ENCODE measurements around the gene HIVEP3. TPM values are rescaled to one million over a fixed set of nuclear protein-coding genes. Genes with fewer than 3 reads are reported as not detected.

HIVEP3 gene
- total RNA-seq, 1 experiment from 2014 or later, result 6.0 TPM

DNA sequence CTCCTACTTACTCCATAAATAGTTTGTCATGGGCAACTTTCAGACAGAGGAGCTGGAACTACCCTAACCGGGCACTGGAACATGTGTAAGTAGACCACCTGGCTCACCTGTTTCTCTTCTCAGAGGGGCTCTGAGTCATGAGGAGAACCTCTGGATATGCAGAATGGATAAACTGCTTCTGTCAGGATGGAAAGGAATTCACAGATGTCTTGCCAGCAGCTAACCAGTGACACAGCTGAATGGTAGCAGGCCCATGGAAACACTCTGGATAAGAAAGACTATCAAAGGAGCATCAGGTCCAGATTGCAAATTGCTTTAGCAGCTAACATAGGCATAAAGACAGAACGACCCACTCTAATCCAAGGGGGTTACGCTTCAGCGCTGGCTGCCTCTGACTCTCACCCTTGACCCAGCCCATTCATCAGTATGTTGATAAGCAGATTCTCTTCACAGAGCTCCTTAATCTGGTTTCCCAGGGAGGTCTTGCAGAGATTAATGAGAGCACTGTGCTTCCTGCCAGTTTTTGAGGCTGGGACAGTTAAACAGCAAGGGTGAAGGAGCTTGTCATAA lies 54.2 kb downstream of the HIVEP3 start:
- ATAC-seq, result no peak
- no peak for DNase-seq (ENCODE audit: low read depth, low spot score)
- H3K4me3 ChIP-seq (ENCODE audit: low read depth in 2 of 2, low read length in 2 of 2), result no peak overlapping the region
- TF ChIP-seq, protein P1, sequence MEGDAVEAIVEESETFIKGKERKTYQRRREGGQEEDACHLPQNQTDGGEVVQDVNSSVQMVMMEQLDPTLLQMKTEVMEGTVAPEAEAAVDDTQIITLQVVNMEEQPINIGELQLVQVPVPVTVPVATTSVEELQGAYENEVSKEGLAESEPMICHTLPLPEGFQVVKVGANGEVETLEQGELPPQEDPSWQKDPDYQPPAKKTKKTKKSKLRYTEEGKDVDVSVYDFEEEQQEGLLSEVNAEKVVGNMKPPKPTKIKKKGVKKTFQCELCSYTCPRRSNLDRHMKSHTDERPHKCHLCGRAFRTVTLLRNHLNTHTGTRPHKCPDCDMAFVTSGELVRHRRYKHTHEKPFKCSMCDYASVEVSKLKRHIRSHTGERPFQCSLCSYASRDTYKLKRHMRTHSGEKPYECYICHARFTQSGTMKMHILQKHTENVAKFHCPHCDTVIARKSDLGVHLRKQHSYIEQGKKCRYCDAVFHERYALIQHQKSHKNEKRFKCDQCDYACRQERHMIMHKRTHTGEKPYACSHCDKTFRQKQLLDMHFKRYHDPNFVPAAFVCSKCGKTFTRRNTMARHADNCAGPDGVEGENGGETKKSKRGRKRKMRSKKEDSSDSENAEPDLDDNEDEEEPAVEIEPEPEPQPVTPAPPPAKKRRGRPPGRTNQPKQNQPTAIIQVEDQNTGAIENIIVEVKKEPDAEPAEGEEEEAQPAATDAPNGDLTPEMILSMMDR (IDR thresholded peaks at IDR 0.05), result no peak
- CTCF ChIA-PET, result no interaction called here
- in situ Hi-C loops (cut with HindIII; ENCODE audit: low pct_unique_long_range_greater_than_20kb, low sequenced_read_pairs) (no loop called here), intact Hi-C loops (cut with micrococcal nuclease; ENCODE audit: unreplicated experiment) (no loop called here)
- peak overlapping the region; percentile 79 for H3K27ac ChIP-seq (ENCODE audit: low read length)
- H3K27me3 ChIP-seq (ENCODE audit: control insufficient read depth, insufficient read depth, low read length), result 0 out of 2 replicates have a peak, but pooled peaks cover 2% of the 10 kb centered on the region
- BruUV-seq (replicated peaks), result no TSS peak
- peaks cover 39% of the 10 kb centered on the region for H3K4me1 ChIP-seq (ENCODE audit: control insufficient read depth, insufficient read depth, low read length)
- H3K36me3 ChIP-seq (ENCODE audit: control insufficient read depth, insufficient read depth, low read length), result no peaks in the 10 kb centered on the region
- POLR2A ChIA-PET, result interaction anchor here (0.6 kb wide), 1 partner anchor 360 kb away, joined by 5 read pairs; no protein-coding TSS in a partner anchor
- H3K9me3 ChIP-seq (ENCODE audit: control insufficient read depth, insufficient read depth, low read depth, low read length), result no peaks in the 10 kb centered on the region

DNA sequence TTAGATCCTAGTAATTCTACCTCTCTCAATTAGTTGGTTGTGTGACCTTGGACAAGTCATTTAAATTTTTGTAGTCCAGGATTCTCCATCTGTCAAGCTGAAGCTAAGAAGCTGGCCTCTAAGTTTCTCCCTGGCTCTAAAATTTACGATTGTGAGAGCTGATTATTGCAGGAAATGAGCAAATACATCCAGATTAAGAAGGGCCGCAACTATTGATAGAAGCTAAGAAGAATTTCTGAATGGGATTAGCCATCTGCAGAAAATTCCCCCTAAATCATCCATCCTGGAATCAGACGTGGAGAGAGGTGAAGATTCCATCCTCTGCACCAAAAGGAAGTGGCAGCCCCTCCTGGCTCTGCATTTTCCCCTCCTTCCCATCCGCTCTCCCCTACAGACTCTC lies 55.0 kb downstream of the HIVEP3 start:
- Histone ChIP-seq H3K27ac (ENCODE audit: low read length) (peak overlapping the region; percentile 79), H3K4me1 (ENCODE audit: control insufficient read depth, insufficient read depth, low read length) (peaks cover 39% of the 10 kb centered on the region), H3K27me3 (ENCODE audit: control insufficient read depth, insufficient read depth, low read length) (0 out of 2 replicates have a peak, but pooled peaks cover 2% of the 10 kb centered on the region), H3K9me3 (ENCODE audit: control insufficient read depth, insufficient read depth, low read depth, low read length) (no peaks in the 10 kb centered on the region), H3K4me3 (ENCODE audit: low read depth in 2 of 2, low read length in 2 of 2) (no peak overlapping the region), H3K36me3 (ENCODE audit: control insufficient read depth, insufficient read depth, low read length) (no peaks in the 10 kb centered on the region)
- ChIA-PET CTCF (no interaction called here), POLR2A (interaction anchor here (0.6 kb wide), 1 partner anchor 361 kb away, joined by 5 read pairs; no protein-coding TSS in a partner anchor)
- ATAC-seq (no peak), DNase-seq (ENCODE audit: low read depth, low spot score) (no peak)
- BruUV-seq (replicated peaks), result no TSS peak
- no peak for TF ChIP-seq POLR2AphosphoS5 (IDR thresholded peaks at IDR 0.05; ENCODE audit: low read depth, low read length)
- TF ChIP-seq, protein P1 (IDR thresholded peaks at IDR 0.05), result no peak
- TF ChIP-seq, protein P2, sequence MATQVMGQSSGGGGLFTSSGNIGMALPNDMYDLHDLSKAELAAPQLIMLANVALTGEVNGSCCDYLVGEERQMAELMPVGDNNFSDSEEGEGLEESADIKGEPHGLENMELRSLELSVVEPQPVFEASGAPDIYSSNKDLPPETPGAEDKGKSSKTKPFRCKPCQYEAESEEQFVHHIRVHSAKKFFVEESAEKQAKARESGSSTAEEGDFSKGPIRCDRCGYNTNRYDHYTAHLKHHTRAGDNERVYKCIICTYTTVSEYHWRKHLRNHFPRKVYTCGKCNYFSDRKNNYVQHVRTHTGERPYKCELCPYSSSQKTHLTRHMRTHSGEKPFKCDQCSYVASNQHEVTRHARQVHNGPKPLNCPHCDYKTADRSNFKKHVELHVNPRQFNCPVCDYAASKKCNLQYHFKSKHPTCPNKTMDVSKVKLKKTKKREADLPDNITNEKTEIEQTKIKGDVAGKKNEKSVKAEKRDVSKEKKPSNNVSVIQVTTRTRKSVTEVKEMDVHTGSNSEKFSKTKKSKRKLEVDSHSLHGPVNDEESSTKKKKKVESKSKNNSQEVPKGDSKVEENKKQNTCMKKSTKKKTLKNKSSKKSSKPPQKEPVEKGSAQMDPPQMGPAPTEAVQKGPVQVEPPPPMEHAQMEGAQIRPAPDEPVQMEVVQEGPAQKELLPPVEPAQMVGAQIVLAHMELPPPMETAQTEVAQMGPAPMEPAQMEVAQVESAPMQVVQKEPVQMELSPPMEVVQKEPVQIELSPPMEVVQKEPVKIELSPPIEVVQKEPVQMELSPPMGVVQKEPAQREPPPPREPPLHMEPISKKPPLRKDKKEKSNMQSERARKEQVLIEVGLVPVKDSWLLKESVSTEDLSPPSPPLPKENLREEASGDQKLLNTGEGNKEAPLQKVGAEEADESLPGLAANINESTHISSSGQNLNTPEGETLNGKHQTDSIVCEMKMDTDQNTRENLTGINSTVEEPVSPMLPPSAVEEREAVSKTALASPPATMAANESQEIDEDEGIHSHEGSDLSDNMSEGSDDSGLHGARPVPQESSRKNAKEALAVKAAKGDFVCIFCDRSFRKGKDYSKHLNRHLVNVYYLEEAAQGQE (IDR thresholded peaks at IDR 0.05; ENCODE audit: insufficient read depth in 1 of 2, low read depth in 2 of 2, low read length in 1 of 2), result no peak
- no peak for TF ChIP-seq SIN3A (IDR thresholded peaks at IDR 0.05; ENCODE audit: borderline replicate concordance, insufficient read depth, low read depth, low read length)
- intact Hi-C loops (cut with micrococcal nuclease; ENCODE audit: unreplicated experiment) (no loop called here), in situ Hi-C loops (cut with HindIII; ENCODE audit: low pct_unique_long_range_greater_than_20kb, low sequenced_read_pairs) (no loop called here)

All from Panc1 (cell line).